Lung (tissue), 12 donors: Measurements from ENCODE around the gene RRN3. TPM values are rescaled to one million over a fixed set of nuclear protein-coding genes. Genes with fewer than 3 reads are reported as not detected.

Experiments used
- ATAC-seq: fragments of 200-7000 bp; cut with Tn5 transposase; one replicate; pipeline ENCODE4 v1.9.1; 2020; ENCODE audit warnings: moderate number of reproducible peaks; ENCODE audit not compliant: insufficient read depth, low FRiP score
- DNase-seq, 3 donors: peaks; one replicate each; pipeline ENCODE4 v3.0.0-alpha.2; 2013 to 2017
- H3K27ac ChIP-seq, 2 donors: one replicate each; pipeline ENCODE4 v1.5.1; 2013; ENCODE audit warnings: mild to moderate bottlenecking in 2 of 2, moderate library complexity in 2 of 2, control low read depth in 1 of 2, inconsistent platforms in 1 of 2, low read depth in 1 of 2, low read length in 1 of 2
- H3K27me3 ChIP-seq, 3 donors: one replicate each; pipeline ENCODE4 v1.5.1; 2013; ENCODE audit warnings: low read length in 2 of 3; ENCODE audit not compliant: control insufficient read depth in 3 of 3, insufficient read depth in 3 of 3
- H3K36me3 ChIP-seq, 4 donors: one replicate each; pipeline ENCODE4 v1.5.1; 2013; ENCODE audit warnings: low read length in 4 of 4, mild to moderate bottlenecking in 1 of 4, moderate library complexity in 1 of 4; ENCODE audit not compliant: control insufficient read depth in 4 of 4, insufficient read depth in 4 of 4
- H3K4me1 ChIP-seq, 5 donors: one replicate each; pipeline ENCODE4 v1.5.1; 2013; ENCODE audit warnings: low read length in 5 of 5, mild to moderate bottlenecking in 2 of 5, moderate library complexity in 1 of 5; ENCODE audit not compliant: control insufficient read depth in 5 of 5, insufficient read depth in 5 of 5
- H3K4me3 ChIP-seq: one replicate; pipeline ENCODE4 v1.5.1; 2013; ENCODE audit warnings: mild to moderate bottlenecking, control low read depth, moderate library complexity
- H3K9ac ChIP-seq, 2 donors: one replicate each; pipeline ENCODE4 v1.5.1; 2013; ENCODE audit warnings: low read length in 2 of 2, control low read depth in 1 of 2; ENCODE audit not compliant: insufficient read depth in 1 of 2
- H3K9me3 ChIP-seq, 4 donors: one replicate each; pipeline ENCODE4 v1.5.1; 2013; ENCODE audit warnings: low read length in 3 of 4, mild to moderate bottlenecking in 1 of 4, moderate library complexity in 1 of 4; ENCODE audit not compliant: control insufficient read depth in 4 of 4, insufficient read depth in 3 of 4
- WGBS, 2 donors: extraction: QIAGEN DNeasy Blood & Tissue Kit; methylation state at CpG; one replicate each; pipeline ENCODE4 v1.1.7; 2013; 5-methylcytosine and 5-hydroxymethylcytosine counted together
- polyA plus RNA-seq, 2 donors: library from polyadenylated mRNA; stranded (reverse); fragments of 200-250 nt; gene quantifications; one replicate each; pipeline ENCODE4 v1.2.1, GENCODE V29; 2013
- total RNA-seq, 2 donors: library from RNA; depleted of rRNA in 1 of 2; stranded (reverse); fragments of >200 nt in 1 of 2; gene quantifications; one replicate each; pipeline ENCODE4 v1.2.1, GENCODE V29; 2014 to 2021
- TF ChIP-seq, protein P1 (sequence below): IDR thresholded peaks from 2 replicates; pipeline ENCODE4 v1.5.1; 2012; ENCODE audit warnings: mild to moderate bottlenecking; ENCODE audit errors: control extremely low read depth, extremely low read depth
- donor health status: control.
- donor health status: control.
- donor health status: Bipolar disorder and iron deficiency.
- donor health status: healthy.
- donor health status: DM: yes; HTN: yes; CAD: no.

The RRN3 gene
- total and polyA plus RNA-seq, 4 donors = 11.1 to 43.1 (median 19.3) TPM

DNA sequence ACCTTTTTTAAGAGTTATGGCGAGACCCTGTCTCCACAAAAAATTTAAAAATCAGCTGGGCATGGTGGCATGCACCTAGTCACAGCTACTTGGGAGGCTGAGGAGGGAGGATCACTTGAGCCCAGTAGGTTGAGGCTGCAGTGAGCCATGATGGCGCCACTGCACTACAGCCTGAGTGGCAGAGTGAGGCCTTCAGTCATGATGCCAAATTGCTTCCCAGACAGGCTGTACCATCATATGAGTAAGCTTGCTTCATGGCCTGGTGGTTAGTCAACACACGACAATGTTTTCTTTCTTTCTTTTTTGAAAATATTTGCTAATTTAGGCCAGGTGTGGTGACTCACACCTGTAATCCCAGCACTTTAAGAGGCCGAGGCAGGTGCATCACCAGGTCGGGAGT, 50.7 kb downstream of the RRN3 start:
- 97% methylated on average over 5 of the region's 5 CpGs for WGBS, 2 donors
- Histone ChIP-seq H3K4me3 (no peak overlapping the region), H3K27ac (no peak overlapping the region), H3K4me1 (peaks cover 0 to 4% (median 3%) of the 10 kb centered on the region in 5 donors), H3K27me3 (no peaks in the 10 kb centered on the region), H3K9me3 (no peaks in the 10 kb centered on the region), H3K36me3 (peaks cover 15 to 34% (median 32%) of the 10 kb centered on the region in 4 donors), H3K9ac (no peak overlapping the region)
- ATAC-seq (no peak), DNase-seq (no peak)
- TF ChIP-seq, protein P1, sequence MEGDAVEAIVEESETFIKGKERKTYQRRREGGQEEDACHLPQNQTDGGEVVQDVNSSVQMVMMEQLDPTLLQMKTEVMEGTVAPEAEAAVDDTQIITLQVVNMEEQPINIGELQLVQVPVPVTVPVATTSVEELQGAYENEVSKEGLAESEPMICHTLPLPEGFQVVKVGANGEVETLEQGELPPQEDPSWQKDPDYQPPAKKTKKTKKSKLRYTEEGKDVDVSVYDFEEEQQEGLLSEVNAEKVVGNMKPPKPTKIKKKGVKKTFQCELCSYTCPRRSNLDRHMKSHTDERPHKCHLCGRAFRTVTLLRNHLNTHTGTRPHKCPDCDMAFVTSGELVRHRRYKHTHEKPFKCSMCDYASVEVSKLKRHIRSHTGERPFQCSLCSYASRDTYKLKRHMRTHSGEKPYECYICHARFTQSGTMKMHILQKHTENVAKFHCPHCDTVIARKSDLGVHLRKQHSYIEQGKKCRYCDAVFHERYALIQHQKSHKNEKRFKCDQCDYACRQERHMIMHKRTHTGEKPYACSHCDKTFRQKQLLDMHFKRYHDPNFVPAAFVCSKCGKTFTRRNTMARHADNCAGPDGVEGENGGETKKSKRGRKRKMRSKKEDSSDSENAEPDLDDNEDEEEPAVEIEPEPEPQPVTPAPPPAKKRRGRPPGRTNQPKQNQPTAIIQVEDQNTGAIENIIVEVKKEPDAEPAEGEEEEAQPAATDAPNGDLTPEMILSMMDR = no peak

DNA sequence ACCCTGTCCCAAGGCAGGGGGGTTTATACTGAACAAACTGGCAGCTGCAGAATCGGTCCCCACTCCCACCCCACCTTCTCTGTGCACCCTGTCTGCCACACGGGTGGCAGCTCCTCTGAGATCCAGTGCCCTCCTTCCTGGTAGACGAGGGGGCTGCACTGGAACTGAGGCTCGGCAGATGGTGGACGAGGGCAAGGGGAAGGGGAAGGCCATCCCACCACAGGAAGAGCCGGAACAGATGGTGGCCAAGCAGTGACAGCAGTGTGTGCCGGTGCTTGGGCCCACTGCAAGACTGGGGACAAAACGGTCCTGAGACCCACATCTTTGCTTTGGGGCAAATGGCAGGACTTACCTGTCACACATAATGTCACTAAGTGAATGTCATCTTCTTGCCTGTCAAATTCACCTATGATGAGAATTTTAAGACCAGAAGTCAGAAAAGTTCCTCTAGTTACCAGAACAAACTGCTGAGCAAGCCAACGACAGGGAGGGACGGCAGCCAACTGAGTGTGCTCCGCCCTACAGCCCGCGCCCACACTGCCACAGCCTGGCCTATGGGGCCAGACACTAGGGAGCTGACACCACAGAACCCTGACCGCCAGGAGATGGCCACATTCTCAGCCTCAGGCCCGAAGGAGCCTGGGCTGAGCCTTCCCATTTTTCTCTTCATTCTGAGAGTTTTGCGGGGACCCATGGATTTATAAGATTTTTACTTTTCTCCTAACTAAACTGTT, 52.6 kb downstream of the RRN3 start:
- DNase-seq (peak; percentile 64 to 77 (median 71)), ATAC-seq (peak; percentile 83)
- Histone ChIP-seq H3K36me3 (peaks cover 22 to 36% (median 33%) of the 10 kb centered on the region in 4 donors), H3K27me3 (no peaks in the 10 kb centered on the region), H3K4me1 (peaks cover 0 to 4% (median 3%) of the 10 kb centered on the region in 5 donors), H3K9me3 (no peaks in the 10 kb centered on the region), H3K27ac (peak overlapping the region in 1 of 2 donors; percentile 27), H3K9ac (no peak overlapping the region), H3K4me3 (no peak overlapping the region)
- 32 to 57% methylated on average over 16 of the region's 16 CpGs for WGBS, 2 donors
- TF ChIP-seq, protein P1 = no peak

DNA sequence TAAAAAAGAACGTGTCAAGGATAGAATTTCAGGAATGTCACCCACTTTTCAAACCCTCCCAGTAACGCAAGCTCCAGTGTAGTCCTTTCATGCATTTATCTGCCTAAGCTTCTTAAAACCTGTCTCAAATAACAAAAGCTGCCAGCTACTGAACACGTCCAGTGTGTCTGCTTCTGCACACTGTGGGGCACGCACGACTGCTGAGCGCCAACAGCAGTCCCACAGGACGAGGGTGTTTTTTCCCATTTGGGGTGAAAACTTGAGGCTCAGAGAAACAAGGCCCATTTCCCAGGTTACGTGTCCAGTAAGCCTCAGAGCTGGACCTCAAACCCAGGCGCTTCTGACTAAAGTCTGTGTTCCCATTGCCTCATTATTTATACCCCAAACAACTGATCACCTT, 55.4 kb downstream of the RRN3 start:
- ATAC-seq (no peak), DNase-seq (no peak)
- H3K4me1 ChIP-seq = peaks cover 0 to 4% (median 3%) of the 10 kb centered on the region in 5 donors
- H3K4me3 ChIP-seq = no peak overlapping the region
- H3K27ac ChIP-seq = no peak overlapping the region
- WGBS, 2 donors = 90 to 93% methylated on average over 9 of the region's 9 CpGs
- H3K36me3 ChIP-seq = peaks cover 23 to 51% (median 41%) of the 10 kb centered on the region in 4 donors
- TF ChIP-seq, protein P1 = no peak
- no peaks in the 10 kb centered on the region for H3K27me3 ChIP-seq
- H3K9ac ChIP-seq = no peak overlapping the region
- H3K9me3 ChIP-seq = no peaks in the 10 kb centered on the region
